HG02938 (cell line): ENCODE results near the gene ARFIP2.

Experiments
- ATAC-seq: cut with Tn5 transposase; IDR thresholded peaks from one replicate; pipeline ENCODE4 v1.9.1; 2021; ENCODE audit warnings: mild to moderate bottlenecking, moderate library complexity; ENCODE audit not compliant: unreplicated experiment

The ARFIP2 gene

DNA sequence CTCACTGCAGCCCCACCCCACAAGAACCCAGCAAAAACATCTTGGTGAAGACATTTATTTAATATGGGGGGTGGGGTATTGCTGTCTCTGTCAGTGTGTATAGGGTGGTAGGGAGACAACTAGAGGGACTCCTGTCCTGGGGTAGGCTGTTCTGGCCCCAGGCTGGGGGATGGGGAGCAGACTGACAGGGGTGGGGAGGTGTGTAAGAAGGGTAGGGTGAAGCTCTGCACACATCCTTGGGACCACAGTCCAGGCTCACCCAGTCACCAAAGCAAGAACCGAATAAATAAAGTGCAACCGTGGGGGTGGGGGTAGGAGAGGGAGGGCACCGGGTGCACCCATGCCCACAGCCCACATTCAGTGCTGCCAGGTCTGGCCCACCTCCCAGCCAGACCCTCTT, 32.6 kb downstream of the ARFIP2 start:
- ATAC-seq = no peak

DNA sequence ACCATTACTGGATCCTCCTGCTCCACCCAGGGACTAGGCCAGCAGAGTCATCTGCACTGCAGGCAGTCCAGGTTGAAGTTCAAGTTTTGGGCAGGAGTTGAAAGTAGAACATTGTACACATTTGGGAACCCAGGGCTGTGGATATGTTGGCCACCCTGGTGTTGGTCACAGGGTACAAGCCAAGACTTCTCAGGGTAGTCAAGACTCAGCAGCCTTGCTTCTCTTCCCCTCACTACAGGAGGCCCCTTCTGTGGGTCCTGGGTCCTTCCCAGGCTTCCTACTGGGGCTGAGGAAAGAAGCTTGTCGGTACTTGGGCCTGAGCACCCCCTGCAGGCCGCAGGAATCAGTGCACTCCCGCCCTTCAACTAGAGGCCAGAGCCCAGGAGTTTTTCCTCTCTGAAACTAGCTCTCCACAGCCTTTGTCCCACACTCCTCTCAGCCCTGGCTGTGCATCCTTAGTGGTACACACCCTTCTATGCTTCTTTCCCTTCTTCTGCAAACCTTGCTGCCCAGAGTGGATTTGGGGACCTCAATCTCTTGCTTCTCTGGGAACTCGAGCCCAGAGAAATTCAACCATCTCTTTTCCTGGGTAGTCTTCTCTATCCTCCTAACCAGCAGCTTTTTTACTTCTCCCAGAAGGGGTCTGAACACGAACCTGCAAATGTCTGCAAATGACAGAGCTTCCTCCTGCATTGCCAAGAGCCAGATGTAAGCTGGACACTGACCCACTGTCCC, 37.7 kb downstream of the ARFIP2 start:
- ATAC-seq = peak; percentile 77

DNA sequence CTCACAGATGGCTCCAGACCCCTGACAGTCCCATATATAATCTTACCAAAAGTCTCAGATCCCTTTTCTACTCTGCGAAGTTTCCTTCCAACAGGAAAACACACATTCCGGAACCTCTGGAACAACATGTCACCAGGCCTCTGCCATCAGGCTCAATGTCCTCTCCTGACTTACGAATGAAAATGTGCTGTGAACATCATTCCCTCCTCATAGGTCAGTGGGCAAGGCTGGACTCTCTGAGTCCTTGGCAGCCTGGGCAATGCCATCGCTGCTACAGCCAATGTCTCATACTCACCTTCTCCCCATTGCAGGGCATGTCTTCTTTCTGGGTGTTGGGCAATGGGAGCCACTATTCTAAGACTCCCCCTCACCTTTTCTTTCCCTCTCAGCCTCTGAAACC, 38.7 kb downstream of the ARFIP2 start:
- no peak for ATAC-seq

DNA sequence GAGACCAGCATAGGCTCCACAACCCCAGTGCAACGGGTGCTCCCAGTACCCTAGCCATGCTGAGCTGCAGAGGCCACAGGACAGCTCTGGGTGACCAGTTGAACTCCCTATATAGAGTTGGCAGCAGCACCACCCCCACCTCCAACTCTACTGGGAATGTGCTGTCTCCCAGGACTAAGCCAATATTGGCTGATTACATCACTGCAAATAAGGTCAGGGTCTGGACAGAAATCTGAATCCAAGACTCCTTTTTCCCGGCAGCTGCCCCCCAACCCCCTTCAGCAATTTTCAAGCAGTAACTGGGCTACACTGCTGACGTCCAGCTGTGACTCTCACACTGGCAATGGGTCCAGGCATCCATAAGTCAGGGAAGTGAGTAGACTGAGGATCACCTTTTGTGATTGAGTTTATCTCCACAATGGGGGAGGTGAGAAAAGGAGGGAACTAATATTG, 40.2 kb downstream of the ARFIP2 start, which contains the start of gene HPX:
Gene HPX, minus strand, starts transcription at position 82 of the 453 bp plus-strand sequence. Its CDS starts 24 bp downstream, at position 58.
- no peak for ATAC-seq

DNA sequence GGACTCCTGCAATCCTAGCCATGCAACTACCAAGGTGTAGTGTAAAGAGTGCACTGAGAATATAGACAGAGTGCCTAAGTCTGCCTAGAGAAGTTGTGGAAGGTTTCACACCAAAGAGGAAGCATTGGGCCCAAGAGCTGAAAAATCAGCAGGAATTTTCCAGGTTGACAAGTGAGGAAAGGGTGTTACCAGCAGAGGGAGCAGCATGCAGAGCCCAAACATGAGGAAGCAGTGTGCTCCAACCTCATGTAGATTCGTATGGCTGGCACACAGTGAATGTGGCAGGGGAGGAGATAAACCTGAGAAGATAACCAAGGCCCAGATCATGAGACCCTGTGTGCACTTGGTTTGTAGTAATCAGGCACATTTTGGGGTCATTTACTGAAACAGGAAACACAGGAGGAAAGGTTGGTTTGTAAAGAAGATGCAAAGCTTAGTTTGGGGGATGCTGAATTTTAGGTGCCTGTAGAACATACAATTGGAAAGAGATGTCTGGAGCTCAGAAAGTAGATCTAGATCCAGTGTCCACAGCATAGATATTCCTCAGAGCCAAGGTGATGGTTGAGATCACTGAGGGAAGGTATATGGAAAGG, 42.1 kb downstream of the ARFIP2 start:
- no peak for ATAC-seq

DNA sequence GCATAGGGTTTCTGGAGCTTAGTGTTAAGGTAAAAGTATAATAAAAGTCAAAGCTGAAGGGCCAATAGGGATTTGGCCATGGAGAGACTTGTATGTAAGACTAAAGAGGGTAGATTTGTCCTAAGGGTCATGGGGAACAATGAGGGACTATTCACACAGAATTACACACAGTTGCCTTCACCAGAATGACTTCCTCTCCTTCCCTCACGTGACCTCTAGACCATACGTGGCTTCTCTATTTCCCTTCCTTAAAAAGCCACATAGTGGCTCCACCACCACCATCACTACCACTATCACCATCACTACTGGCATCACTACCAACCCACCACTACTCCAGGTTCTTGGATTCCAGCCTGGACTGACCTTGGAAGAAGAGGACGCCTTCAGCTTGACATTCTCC, 43.1 kb downstream of the ARFIP2 start:
- no peak for ATAC-seq

DNA sequence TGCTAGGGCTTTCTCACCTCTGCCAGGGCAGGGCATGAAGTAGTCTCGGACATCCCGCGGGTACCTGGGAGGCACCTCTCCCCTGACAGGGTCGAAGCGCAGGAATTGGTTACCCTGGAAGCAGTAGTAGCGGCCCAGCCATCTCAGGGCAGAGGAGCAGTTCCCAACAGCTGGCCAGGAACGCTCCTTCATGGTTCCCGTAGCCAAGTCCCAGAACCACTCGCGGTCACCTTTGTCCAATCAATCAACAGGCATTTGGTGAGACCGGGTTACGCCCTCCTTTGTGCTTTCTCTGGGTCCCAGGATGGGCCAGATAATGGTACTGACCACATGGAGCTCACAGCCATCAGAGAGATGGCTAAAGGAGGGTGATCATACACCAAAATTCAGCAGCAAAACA, 43.7 kb downstream of the ARFIP2 start:
- no peak for ATAC-seq

DNA sequence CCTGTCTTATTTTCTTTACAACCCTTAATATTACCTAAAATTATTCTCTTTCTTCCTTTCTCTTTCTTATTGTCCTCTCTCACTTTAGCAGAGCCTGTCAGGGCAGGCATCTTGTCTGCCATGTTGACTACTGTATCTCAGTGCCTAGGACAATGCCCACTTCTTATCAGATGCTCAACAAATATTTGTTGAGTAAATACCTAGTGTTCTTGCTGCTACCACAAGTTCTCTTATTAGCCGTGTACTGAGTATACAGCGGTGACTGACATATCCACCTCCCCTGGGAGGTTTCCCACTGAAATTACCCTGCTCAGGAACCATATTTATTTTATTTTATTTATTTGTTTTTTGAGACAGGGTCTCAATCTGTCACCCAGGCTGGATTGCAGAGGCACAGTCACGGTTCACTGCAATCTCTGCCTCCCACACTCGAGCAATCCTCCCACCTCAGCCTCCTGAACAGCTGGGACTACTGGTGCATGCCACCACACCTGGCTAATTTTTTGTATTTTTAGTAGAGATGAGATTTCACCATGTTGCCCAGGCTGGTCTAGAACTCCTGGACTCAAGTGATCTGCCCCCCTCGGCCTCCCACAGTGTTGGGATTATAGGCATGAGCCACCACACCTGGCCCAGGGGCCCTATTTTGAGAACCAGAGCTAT, 47.0 kb downstream of the ARFIP2 start:
- no peak for ATAC-seq

DNA sequence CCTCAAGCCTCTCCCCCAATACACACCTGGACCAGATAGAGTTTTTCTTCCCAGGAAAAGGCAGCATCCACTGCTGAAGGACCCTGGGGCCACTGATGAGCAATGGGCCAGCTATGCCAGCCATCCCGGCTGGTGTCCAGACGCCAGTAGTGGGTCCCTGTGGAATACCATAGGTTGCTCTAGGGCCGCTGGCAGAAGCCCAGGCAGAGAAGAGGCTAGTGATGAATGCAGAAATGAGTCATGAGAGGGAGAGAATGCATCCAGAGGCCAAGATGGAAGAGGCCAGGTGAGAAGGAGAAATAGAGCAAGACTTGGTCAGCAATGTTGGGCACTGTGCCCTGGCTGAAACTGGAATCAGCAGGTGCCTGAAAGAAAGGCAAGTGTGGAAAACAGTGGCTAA, 49.3 kb downstream of the ARFIP2 start:
- no peak for ATAC-seq

DNA sequence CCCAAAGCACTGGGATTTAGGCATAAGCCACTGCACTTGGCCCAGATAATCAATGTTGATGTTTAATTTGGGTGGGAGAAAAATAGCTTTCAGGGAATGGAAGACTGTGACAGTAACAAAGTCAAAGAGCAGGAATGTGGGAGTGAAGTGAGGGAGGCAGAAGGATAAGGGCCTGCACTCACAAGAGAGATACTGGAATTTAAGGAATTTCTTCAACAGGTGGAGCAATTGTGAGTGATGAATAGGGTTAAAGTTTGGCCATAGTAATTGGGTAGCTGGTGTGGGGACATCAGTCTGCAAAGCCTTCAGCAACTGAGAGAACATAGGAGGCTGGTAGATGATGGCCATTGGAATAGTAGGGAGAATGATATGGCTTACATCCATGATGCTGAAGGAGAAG, 53.6 kb downstream of the ARFIP2 start:
- ATAC-seq = no peak
